OCI-LY7 (cell line): ENCODE results near the gene SARS2. TPM values are rescaled to one million over a fixed set of nuclear protein-coding genes. Genes with fewer than 3 reads are reported as not detected.

Source experiments
- BruUV-seq: library from RNA; stranded (reverse); fragments of 400-500 nt; replicated peaks from 2 replicates; lab custom pipeline; 2021; lab: Mats Ljungman, UMichigan
- CTCF ChIA-PET: fragments of 300-600 bp; sonication (Branson Sonifier 250); formaldehyde crosslinking; loops from one replicate; lab custom pipeline; 2022; ENCODE audit warnings: antibody characterized with exemption; ENCODE audit not compliant: unreplicated experiment; lab: Charles Lee
- POLR2A ChIA-PET: fragments of 300-600 bp; sonication (Branson Sonifier 250); formaldehyde crosslinking; loops from one replicate; lab custom pipeline; 2022; ENCODE audit warnings: antibody characterized with exemption; lab: Charles Lee
- DNase-seq: peaks from one replicate; pipeline ENCODE4 v3.0.0-alpha.2; 2015; ENCODE audit warnings: low spot score
- H2AFZ ChIP-seq: fragments of 200-600 bp; sonication (generic), shearing (Covaris generic); 2 replicates; pipeline ENCODE4 v1.6.1; 2014; ENCODE audit warnings: mild to moderate bottlenecking, antibody characterized with exemption, low read length, moderate library complexity
- H3K27ac ChIP-seq: fragments of 200-600 bp; sonication (generic); 2 replicates; pipeline ENCODE4 v1.5.1; 2014; ENCODE audit warnings: mixed run types, low read depth, mild to moderate bottlenecking, moderate library complexity, low read length, inconsistent platforms; ENCODE audit not compliant: poor library complexity, severe bottlenecking
- H3K36me3 ChIP-seq: fragments of 200-600 bp; sonication (generic); 2 replicates; pipeline ENCODE4 v1.6.1; 2014; ENCODE audit warnings: mild to moderate bottlenecking, antibody characterized with exemption, low read length, moderate library complexity, mixed read lengths; ENCODE audit not compliant: insufficient read depth
- H3K4me1 ChIP-seq: fragments of 200-600 bp; sonication (generic); 2 replicates; pipeline ENCODE4 v1.5.1; 2014; ENCODE audit warnings: mild to moderate bottlenecking, low read length; ENCODE audit not compliant: insufficient read depth, poor library complexity, severe bottlenecking
- H3K4me2 ChIP-seq: fragments of 200-600 bp; sonication (generic); 2 replicates; pipeline ENCODE4 v1.6.1; 2014; ENCODE audit warnings: mild to moderate bottlenecking, low read length
- H3K4me3 ChIP-seq: fragments of 200-600 bp; sonication (generic); 2 replicates; pipeline ENCODE4 v1.5.1; 2014; ENCODE audit warnings: mild to moderate bottlenecking, low read depth, low read length; ENCODE audit not compliant: poor library complexity, severe bottlenecking
- H3K79me2 ChIP-seq: fragments of 200-600 bp; sonication (generic); 2 replicates; pipeline ENCODE4 v1.6.1; 2016; ENCODE audit warnings: low read depth, mild to moderate bottlenecking, low read length, moderate library complexity, mixed read lengths; ENCODE audit not compliant: insufficient read depth
- H3K9me2 ChIP-seq: fragments of 200-600 bp; sonication (generic); 2 replicates; pipeline ENCODE4 v1.6.1; 2016; ENCODE audit warnings: mild to moderate bottlenecking, low read length, mixed read lengths; ENCODE audit not compliant: insufficient read depth
- H3K9me3 ChIP-seq: fragments of 200-600 bp; sonication (generic); 2 replicates; pipeline ENCODE4 v1.6.1; 2014; ENCODE audit warnings: mild to moderate bottlenecking, mixed run types, low read length, mixed read lengths
- H4K20me1 ChIP-seq: fragments of 200-600 bp; sonication (generic); 2 replicates; pipeline ENCODE4 v1.6.1; 2014; ENCODE audit warnings: mild to moderate bottlenecking, antibody characterized with exemption, low read length, moderate library complexity, mixed read lengths; ENCODE audit not compliant: insufficient read depth
- CTCF ChIP-seq: fragments of 200-600 bp; sonication (generic); conservative IDR thresholded peaks from 2 replicates; pipeline ENCODE4 v1.5.1; 2014; ENCODE audit warnings: mild to moderate bottlenecking, antibody characterized with exemption, low read length, moderate library complexity, mixed read lengths
- EZH2phosphoT487 ChIP-seq: fragments of 200-600 bp; sonication (generic); IDR thresholded peaks from 2 replicates; pipeline ENCODE4 v1.6.1; 2018; ENCODE audit warnings: low read depth, borderline replicate concordance, mild to moderate bottlenecking, mixed run types, antibody characterized with exemption, low read length, moderate library complexity, mixed read lengths
- intact Hi-C: fragments of 100-400 bp; cut with micrococcal nuclease; formaldehyde crosslinking; loops from one replicate; pipeline ENCODE4 v1.10.0; 2022; ENCODE audit not compliant: unreplicated experiment
- total RNA-seq, 2 experiments: library from RNA; depleted of rRNA in 1 of 2; stranded (reverse); fragments of >200 nt in 1 of 2; shearing (Covaris generic) in 1 of 2; gene quantifications; 2 replicates each; pipeline ENCODE4 v1.2.3, GENCODE V29; 2014 to 2022

SARS2 gene
- total RNA-seq, 2 experiments from 2014 or later = 37.7 to 52.8 TPM

DNA sequence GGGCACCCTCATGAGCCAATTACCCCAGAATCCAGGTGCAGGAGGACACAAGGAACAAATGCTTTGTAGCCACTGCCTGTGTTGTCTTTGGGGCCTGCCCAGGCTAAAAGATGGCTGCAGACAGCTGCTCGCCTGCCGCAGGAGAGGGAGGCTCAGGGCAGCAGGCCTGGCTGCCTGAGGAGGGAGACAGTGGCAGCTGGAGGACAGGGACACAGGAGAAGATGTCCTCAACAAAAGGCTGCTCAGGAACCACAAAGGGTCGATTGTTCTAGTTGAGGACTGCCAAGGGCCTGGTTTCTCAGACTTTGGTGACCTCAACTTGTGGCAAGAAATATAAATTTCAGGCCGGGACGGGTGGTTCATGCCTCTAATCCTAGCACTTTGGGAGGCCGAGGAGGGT lies 38.8 kb downstream of the SARS2 start:
- intact Hi-C loops = no loop called here
- no peaks in the 10 kb centered on the region for H3K9me3 ChIP-seq
- DNase-seq = no peak
- H3K4me3 ChIP-seq = no peak overlapping the region
- no peak overlapping the region for H2AFZ ChIP-seq
- CTCF ChIA-PET = no interaction called here
- no peak overlapping the region for H3K4me2 ChIP-seq
- H3K9me2 ChIP-seq = no peaks in the 10 kb centered on the region
- H3K36me3 ChIP-seq = peaks cover 4% of the 10 kb centered on the region; the same call in 1 of the 2 replicates
- TF ChIP-seq CTCF (no peak), EZH2phosphoT487 (no peak)
- H3K79me2 ChIP-seq = no peaks in the 10 kb centered on the region
- no peak overlapping the region for H3K27ac ChIP-seq
- H4K20me1 ChIP-seq = no peaks in the 10 kb centered on the region
- POLR2A ChIA-PET = no interaction called here
- H3K4me1 ChIP-seq = no peaks in the 10 kb centered on the region
- BruUV-seq = no TSS peak

GRCh38 chr19:38890686-38891085 lies 39.9 kb downstream of the SARS2 start:
- intact Hi-C loops = no loop called here
- Histone ChIP-seq H3K79me2 (no peaks in the 10 kb centered on the region), H2AFZ (no peak overlapping the region), H3K4me3 (no peak overlapping the region), H3K9me3 (no peaks in the 10 kb centered on the region), H3K9me2 (no peaks in the 10 kb centered on the region), H4K20me1 (no peaks in the 10 kb centered on the region), H3K4me2 (no peak overlapping the region), H3K36me3 (peaks cover 4% of the 10 kb centered on the region; the same call in 1 of the 2 replicates), H3K4me1 (no peaks in the 10 kb centered on the region), H3K27ac (no peak overlapping the region)
- POLR2A ChIA-PET = no interaction called here
- BruUV-seq = no TSS peak
- CTCF ChIA-PET = no interaction called here
- DNase-seq = no peak
- TF ChIP-seq CTCF (no peak), EZH2phosphoT487 (no peak)

DNA sequence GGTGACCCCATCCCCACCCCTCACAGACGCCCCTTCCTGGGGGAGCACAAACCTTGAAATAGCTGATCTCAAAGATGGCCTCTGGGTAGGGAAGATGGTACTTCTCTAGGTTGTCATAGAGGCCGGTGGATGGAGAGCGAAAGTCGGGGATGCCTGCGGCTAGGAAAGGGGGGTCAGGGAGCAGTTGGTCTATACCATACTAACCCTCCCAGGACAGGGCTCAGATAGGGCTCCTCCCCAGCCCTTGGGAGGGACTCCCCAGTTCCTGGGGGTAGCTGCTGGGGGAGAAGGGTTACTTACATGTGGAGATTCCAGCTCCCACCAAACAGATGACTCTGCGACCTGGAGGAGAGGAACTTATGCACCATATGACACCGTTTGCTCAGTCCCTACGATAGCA lies 40.8 kb downstream of the SARS2 start:
- no peak overlapping the region for H3K4me3 ChIP-seq
- H3K27ac ChIP-seq = no peak overlapping the region
- CTCF ChIA-PET = no interaction called here
- H3K9me3 ChIP-seq = no peaks in the 10 kb centered on the region
- H3K79me2 ChIP-seq = no peaks in the 10 kb centered on the region
- no peaks in the 10 kb centered on the region for H3K4me1 ChIP-seq
- no peaks in the 10 kb centered on the region for H4K20me1 ChIP-seq
- TF ChIP-seq CTCF (no peak), EZH2phosphoT487 (no peak)
- H3K36me3 ChIP-seq = peaks cover 4% of the 10 kb centered on the region; the same call in 1 of the 2 replicates
- POLR2A ChIA-PET = no interaction called here
- H3K9me2 ChIP-seq = no peaks in the 10 kb centered on the region
- H3K4me2 ChIP-seq = no peak overlapping the region
- H2AFZ ChIP-seq = no peak overlapping the region
- BruUV-seq = no TSS peak
- DNase-seq = no peak
- intact Hi-C loops = loop anchor here (5.0 kb wide), 2 partner anchors 38 to 123 kb away; no protein-coding TSS in a partner anchor
